Measurements from ENCODE around the gene GPC3.
"Not testable (repeated sequence)": the region's sequence is repeated elsewhere in the genome, so short reads cannot be mapped to it uniquely, and the experiment has no call there.

The GPC3 gene

GRCh38 chrX:133923113-133923512 is 62.3 kb downstream of the GPC3 start:
- DNase-seq: no peak

GRCh38 chrX:133922390-133922771 is 63.0 kb downstream of the GPC3 start:
- no peak for DNase-seq

- DNase-seq: no peak
Observed at GRCh38 chrX:133921764-133922389, 63.5 kb downstream of the GPC3 start.

GRCh38 chrX:133921086-133921485 is 64.3 kb downstream of the GPC3 start:
- no peak for DNase-seq

GRCh38 chrX:133918361-133918771 is 67.0 kb downstream of the GPC3 start:
- no peak for DNase-seq

GRCh38 chrX:133916984-133917722 is 68.2 kb downstream of the GPC3 start:
- DNase-seq: no peak

GRCh38 chrX:133913658-133914388 is 71.6 kb downstream of the GPC3 start:
- no peak for DNase-seq

- DNase-seq: no peak
Observed at GRCh38 chrX:133913009-133913408, 72.4 kb downstream of the GPC3 start.

GRCh38 chrX:133911825-133912495 is 73.4 kb downstream of the GPC3 start:
- DNase-seq: no peak

- DNase-seq: no peak
Observed at GRCh38 chrX:133910539-133910938, 74.9 kb downstream of the GPC3 start.

- no peak for DNase-seq
Observed at GRCh38 chrX:133909888-133910287, 75.5 kb downstream of the GPC3 start.

- no peak for DNase-seq
Observed at GRCh38 chrX:133908223-133908955, 77.0 kb downstream of the GPC3 start.

- DNase-seq: no peak
Observed at GRCh38 chrX:133907606-133908005, 77.8 kb downstream of the GPC3 start.

GRCh38 chrX:133905305-133905704 is 80.1 kb downstream of the GPC3 start:
- no peak for DNase-seq

- no peak for DNase-seq
Observed at GRCh38 chrX:133897593-133898163, 87.7 kb downstream of the GPC3 start.

- no peak for DNase-seq
Observed at GRCh38 chrX:133892337-133892736, 93.1 kb downstream of the GPC3 start.

- no peak for DNase-seq
Observed at GRCh38 chrX:133888984-133889383, 96.4 kb downstream of the GPC3 start.

- not testable (repeated sequence) for DNase-seq
Observed at GRCh38 chrX:133888084-133888483, 97.3 kb downstream of the GPC3 start.

GRCh38 chrX:133884430-133885394 is 100.7 kb downstream of the GPC3 start:
- no peak for DNase-seq

- no peak for DNase-seq
Observed at GRCh38 chrX:133881893-133882292, 103.5 kb downstream of the GPC3 start.

- DNase-seq: no peak
Observed at GRCh38 chrX:133881007-133881406, 104.4 kb downstream of the GPC3 start.
